ENCODE data around the gene ZFYVE28. TPM values are rescaled to one million over a fixed set of nuclear protein-coding genes. Genes with fewer than 3 reads are reported as not detected.

ZFYVE28 gene
- total RNA-seq, 1 experiment from 2014 or later = 19.2 TPM

DNA sequence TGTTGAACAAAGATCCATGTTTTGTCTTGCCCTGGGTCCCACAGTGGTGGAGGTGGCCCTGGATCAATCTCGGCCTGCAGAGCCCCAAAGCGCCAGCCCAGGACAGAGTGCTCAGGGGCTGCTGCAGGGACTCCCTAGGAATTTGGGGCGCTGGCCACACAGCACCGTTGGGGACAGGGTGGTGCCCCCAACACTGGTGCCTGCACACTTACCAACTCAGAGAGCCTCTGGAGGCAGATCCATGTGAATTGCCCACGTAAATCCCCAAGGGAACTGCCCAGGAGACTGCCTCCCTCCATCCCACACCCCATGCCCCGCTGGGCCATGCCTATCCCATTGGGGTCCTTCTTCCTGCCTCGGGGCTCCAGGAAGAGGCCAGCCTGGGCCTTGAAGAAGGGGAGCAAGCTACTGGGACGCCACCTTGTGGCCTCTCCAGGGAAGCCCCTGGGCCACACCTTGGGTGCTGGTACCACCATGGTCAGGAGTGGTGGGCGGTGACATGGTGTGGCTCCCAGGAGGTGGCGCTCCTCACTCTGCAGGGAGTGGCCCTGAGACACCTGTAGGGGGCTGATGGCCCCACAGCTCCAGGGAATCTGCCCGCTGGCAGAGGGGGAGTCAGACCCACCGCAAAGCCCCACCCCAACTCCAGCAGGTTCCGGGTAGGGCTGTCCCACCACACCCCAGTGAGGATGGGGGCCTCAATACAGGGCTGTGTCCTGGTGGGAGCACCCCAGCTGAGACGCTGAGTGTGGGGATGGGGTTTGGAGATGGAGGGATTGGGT is 23.1 kb upstream of the ZFYVE28 start:
- Histone ChIP-seq H3K27ac (ENCODE audit: low read depth, low read length) (no peak overlapping the region; the same call in 1 of the 2 replicates), H3K4me3 (replicated peaks in 1 of 2; ENCODE audit: low read depth in 1 of 2, low read length in 2 of 2) (no peak overlapping the region), H4K20me1 (ENCODE audit: insufficient read depth) (no peaks in the 10 kb centered on the region), H3K27me3 (ENCODE audit: insufficient read depth, low read length) (no peaks in the 10 kb centered on the region), H3K36me3 (ENCODE audit: control insufficient read depth in 1 of 2, insufficient read depth in 2 of 2, low read length in 2 of 2) (no peaks in the 10 kb centered on the region), H2AFZ (ENCODE audit: low read depth, low read length, poor library complexity, severe bottlenecking) (peak overlapping the region; percentile 77), H3K79me2 (ENCODE audit: insufficient read depth, low read length) (no peaks in the 10 kb centered on the region), H3K9ac (ENCODE audit: low read length) (no peak overlapping the region), H3K4me2 (ENCODE audit: low read length) (peak overlapping the region; percentile 50), H3K9me3 (ENCODE audit: control insufficient read depth in 1 of 2, insufficient read depth in 1 of 2, low read depth in 1 of 2, low read length in 2 of 2) (no peaks in the 10 kb centered on the region), H3K9me2 (ENCODE audit: insufficient read depth) (no peaks in the 10 kb centered on the region), H3K4me1 (ENCODE audit: control insufficient read depth in 1 of 2, insufficient read depth in 2 of 2, low read length in 2 of 2) (peaks cover 4 to 10% of the 10 kb centered on the region in 2 experiments; a peak in 3 of 4 replicates)
- DNase-seq (ENCODE audit: low read depth, low spot score) (peak; percentile 85), ATAC-seq (peak; percentile 99)
- ChIA-PET CTCF (interaction anchor here (0.6 to 2.7 kb wide), 19 partner anchors 8 to 224 kb away, joined by 3 to 38 read pairs (median 5); partner anchors contain the start of genes CFAP99, HAUS3, MXD4 and POLN), RAD21 (ENCODE audit: low non-redundant PET in 1 of 2, low total read pairs in 2 of 2, uncharacterized antibody in 2 of 2, unreplicated experiment in 2 of 2) (interaction anchor here (0.8 to 1.2 kb wide), 3 partner anchors 200 to 222 kb away, joined by 3 to 7 read pairs (median 3); partner anchors contain the start of genes HAUS3 (in 1 of the 2) and POLN (in 1 of the 2)), POLR2A (no interaction called here)
- TF ChIP-seq YY1 (IDR thresholded peaks at IDR 0.05; ENCODE audit: extremely low read depth, insufficient replicate concordance, low read depth, low read length) = peak; percentile 66
- TF ChIP-seq, protein P1, sequence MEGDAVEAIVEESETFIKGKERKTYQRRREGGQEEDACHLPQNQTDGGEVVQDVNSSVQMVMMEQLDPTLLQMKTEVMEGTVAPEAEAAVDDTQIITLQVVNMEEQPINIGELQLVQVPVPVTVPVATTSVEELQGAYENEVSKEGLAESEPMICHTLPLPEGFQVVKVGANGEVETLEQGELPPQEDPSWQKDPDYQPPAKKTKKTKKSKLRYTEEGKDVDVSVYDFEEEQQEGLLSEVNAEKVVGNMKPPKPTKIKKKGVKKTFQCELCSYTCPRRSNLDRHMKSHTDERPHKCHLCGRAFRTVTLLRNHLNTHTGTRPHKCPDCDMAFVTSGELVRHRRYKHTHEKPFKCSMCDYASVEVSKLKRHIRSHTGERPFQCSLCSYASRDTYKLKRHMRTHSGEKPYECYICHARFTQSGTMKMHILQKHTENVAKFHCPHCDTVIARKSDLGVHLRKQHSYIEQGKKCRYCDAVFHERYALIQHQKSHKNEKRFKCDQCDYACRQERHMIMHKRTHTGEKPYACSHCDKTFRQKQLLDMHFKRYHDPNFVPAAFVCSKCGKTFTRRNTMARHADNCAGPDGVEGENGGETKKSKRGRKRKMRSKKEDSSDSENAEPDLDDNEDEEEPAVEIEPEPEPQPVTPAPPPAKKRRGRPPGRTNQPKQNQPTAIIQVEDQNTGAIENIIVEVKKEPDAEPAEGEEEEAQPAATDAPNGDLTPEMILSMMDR (IDR thresholded peaks at IDR 0.05 in 2 of 3, conservative IDR thresholded peaks at IDR 0.05 in 1 of 3; ENCODE audit: borderline replicate concordance in 1 of 3, insufficient read depth in 1 of 3, low read depth in 2 of 3, low read length in 2 of 3) = peak; percentile 97 to 100 (median 99)
- TF ChIP-seq SRF (IDR thresholded peaks at IDR 0.05; ENCODE audit: low read depth) = no peak
- TF ChIP-seq, protein P2, sequence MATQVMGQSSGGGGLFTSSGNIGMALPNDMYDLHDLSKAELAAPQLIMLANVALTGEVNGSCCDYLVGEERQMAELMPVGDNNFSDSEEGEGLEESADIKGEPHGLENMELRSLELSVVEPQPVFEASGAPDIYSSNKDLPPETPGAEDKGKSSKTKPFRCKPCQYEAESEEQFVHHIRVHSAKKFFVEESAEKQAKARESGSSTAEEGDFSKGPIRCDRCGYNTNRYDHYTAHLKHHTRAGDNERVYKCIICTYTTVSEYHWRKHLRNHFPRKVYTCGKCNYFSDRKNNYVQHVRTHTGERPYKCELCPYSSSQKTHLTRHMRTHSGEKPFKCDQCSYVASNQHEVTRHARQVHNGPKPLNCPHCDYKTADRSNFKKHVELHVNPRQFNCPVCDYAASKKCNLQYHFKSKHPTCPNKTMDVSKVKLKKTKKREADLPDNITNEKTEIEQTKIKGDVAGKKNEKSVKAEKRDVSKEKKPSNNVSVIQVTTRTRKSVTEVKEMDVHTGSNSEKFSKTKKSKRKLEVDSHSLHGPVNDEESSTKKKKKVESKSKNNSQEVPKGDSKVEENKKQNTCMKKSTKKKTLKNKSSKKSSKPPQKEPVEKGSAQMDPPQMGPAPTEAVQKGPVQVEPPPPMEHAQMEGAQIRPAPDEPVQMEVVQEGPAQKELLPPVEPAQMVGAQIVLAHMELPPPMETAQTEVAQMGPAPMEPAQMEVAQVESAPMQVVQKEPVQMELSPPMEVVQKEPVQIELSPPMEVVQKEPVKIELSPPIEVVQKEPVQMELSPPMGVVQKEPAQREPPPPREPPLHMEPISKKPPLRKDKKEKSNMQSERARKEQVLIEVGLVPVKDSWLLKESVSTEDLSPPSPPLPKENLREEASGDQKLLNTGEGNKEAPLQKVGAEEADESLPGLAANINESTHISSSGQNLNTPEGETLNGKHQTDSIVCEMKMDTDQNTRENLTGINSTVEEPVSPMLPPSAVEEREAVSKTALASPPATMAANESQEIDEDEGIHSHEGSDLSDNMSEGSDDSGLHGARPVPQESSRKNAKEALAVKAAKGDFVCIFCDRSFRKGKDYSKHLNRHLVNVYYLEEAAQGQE (IDR thresholded peaks at IDR 0.05; ENCODE audit: low read depth) = no peak
- no peak for TF ChIP-seq CEBPB (IDR thresholded peaks at IDR 0.05; ENCODE audit: low read depth)
- no peak for TF ChIP-seq CBX3 (IDR thresholded peaks at IDR 0.05; ENCODE audit: low read depth)
- TF ChIP-seq, protein P3, sequence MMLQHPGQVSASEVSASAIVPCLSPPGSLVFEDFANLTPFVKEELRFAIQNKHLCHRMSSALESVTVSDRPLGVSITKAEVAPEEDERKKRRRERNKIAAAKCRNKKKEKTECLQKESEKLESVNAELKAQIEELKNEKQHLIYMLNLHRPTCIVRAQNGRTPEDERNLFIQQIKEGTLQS (IDR thresholded peaks at IDR 0.05) = no peak
- TF ChIP-seq RAD21 (IDR thresholded peaks at IDR 0.05; ENCODE audit: low read depth) = peak; percentile 90
- TF ChIP-seq EGR1 (IDR thresholded peaks at IDR 0.05; ENCODE audit: low read depth) = peak; percentile 80
- no peak for TF ChIP-seq SP1 (IDR thresholded peaks at IDR 0.05; ENCODE audit: low read depth)
- no peak for TF ChIP-seq EZH2 (IDR thresholded peaks at IDR 0.05)
- TF ChIP-seq POLR2AphosphoS5 (IDR thresholded peaks at IDR 0.05; ENCODE audit: low read depth, low read length) = no peak
- TF ChIP-seq ZFX (IDR thresholded peaks at IDR 0.05) = no peak
- TF ChIP-seq POLR2A (IDR thresholded peaks at IDR 0.05; ENCODE audit: borderline replicate concordance, extremely low read depth, insufficient read depth, insufficient read length) = no peak
- no peak for TF ChIP-seq ELF1 (IDR thresholded peaks at IDR 0.05; ENCODE audit: borderline replicate concordance, low read depth)
- intact Hi-C loops (cut with micrococcal nuclease) = loop anchor here (1.0 kb wide), 2 partner anchors 161 to 221 kb away; no protein-coding TSS in a partner anchor
- no TSS peak for BruUV-seq (replicated peaks)

Measured in HCT116 (cell line).